B cell (primary cell): ENCODE results near the gene OR2B2. TPM values are rescaled to one million over a fixed set of nuclear protein-coding genes. Genes with fewer than 3 reads are reported as not detected.

Experiments used
- ATAC-seq: fragments of 200-7000 bp; cut with Tn5 transposase; one replicate; pipeline ENCODE4 v1.10.0; 2021; ENCODE audit warnings: low read depth, mild to moderate bottlenecking, moderate number of reproducible peaks, moderate library complexity
- CTCF ChIA-PET: fragments of 350-600 bp; sonication (Branson Sonifier 250); formaldehyde crosslinking; loops from one replicate; lab custom pipeline; 2021; ENCODE audit warnings: antibody characterized with exemption, inconsistent platforms; lab: Charles Lee
- POLR2A ChIA-PET: fragments of 350-600 bp; sonication (Branson Sonifier 250); formaldehyde crosslinking; loops from one replicate; lab custom pipeline; 2021; ENCODE audit warnings: antibody characterized with exemption; lab: Charles Lee
- DNase-seq: peaks from one replicate; pipeline ENCODE4 v3.0.0; 2013
- H2AFZ ChIP-seq: 2 replicates; pipeline ENCODE4 v1.6.1; 2012; ENCODE audit warnings: mild to moderate bottlenecking, low read depth, low read length; ENCODE audit not compliant: insufficient read depth, poor library complexity, severe bottlenecking
- H3K27ac ChIP-seq, 2 donors: 1 replicate in 1 of 2; 2 replicates in 1 of 2; pipeline ENCODE4 v1.5.1; 2012 to 2013; ENCODE audit warnings: low read length in 2 of 2, mild to moderate bottlenecking in 2 of 2, moderate library complexity in 1 of 2
- H3K27me3 ChIP-seq, 4 experiments: fragments of 200-600 bp in 1 of 4; sonication (generic) in 1 of 4; replicated peaks in 1 of 4; 1 replicate in 2 of 4; 2 replicates in 2 of 4; pipeline versions ENCODE4 v1.6.1 to v1.7.0; 2013 to 2016; ENCODE audit warnings: low read length in 3 of 4, mild to moderate bottlenecking in 2 of 4, mixed read lengths in 1 of 4, moderate library complexity in 1 of 4; ENCODE audit not compliant: insufficient read depth in 4 of 4, control insufficient read depth in 3 of 4; ENCODE audit errors: control extremely low read depth in 1 of 4
- H3K36me3 ChIP-seq, 2 experiments: replicated peaks in 1 of 2; 1 replicate in 1 of 2; 2 replicates in 1 of 2; pipeline versions ENCODE4 v1.6.1 to v1.7.1; 2013; ENCODE audit warnings: low read length in 1 of 2; ENCODE audit not compliant: insufficient read depth in 2 of 2, control insufficient read depth in 1 of 2; ENCODE audit errors: control extremely low read depth in 1 of 2, extremely low read depth in 1 of 2
- H3K4me1 ChIP-seq, 2 donors: fragments of 200-600 bp in 1 of 2; sonication (generic) in 1 of 2; 1 replicate in 1 of 2; 2 replicates in 1 of 2; pipeline versions ENCODE4 v1.5.1 to v1.6.1; 2013 to 2017; ENCODE audit warnings: low read length in 2 of 2; ENCODE audit not compliant: control insufficient read depth in 2 of 2, insufficient read depth in 2 of 2
- H3K4me2 ChIP-seq: replicated peaks from 2 replicates; pipeline ENCODE3; 2012; ENCODE audit warnings: mild to moderate bottlenecking, low read depth, low read length; ENCODE audit not compliant: poor library complexity, severe bottlenecking
- H3K4me3 ChIP-seq, 5 experiments: fragments of 200-600 bp in 1 of 5; sonication (generic) in 1 of 5; 1 replicate in 3 of 5; 2 replicates in 2 of 5; pipeline versions ENCODE4 v1.5.1 to v1.7.0; 2011 to 2016; ENCODE audit warnings: low read length in 4 of 5, mild to moderate bottlenecking in 4 of 5, low read depth in 2 of 5, control low read depth in 1 of 5, moderate library complexity in 1 of 5; ENCODE audit not compliant: insufficient read depth in 1 of 5; ENCODE audit errors: control extremely low read depth in 1 of 5, extremely low read depth in 1 of 5
- H3K79me2 ChIP-seq: fragments of 200-600 bp; sonication (generic); one replicate; pipeline ENCODE4 v1.6.0; 2016; ENCODE audit warnings: low read length; ENCODE audit not compliant: control insufficient read depth, insufficient read depth
- H3K9ac ChIP-seq: fragments of 200-600 bp; sonication (generic); 2 replicates; pipeline ENCODE4 v1.6.1; 2017; ENCODE audit warnings: mild to moderate bottlenecking, low read length, moderate library complexity
- H3K9me3 ChIP-seq, 3 donors: one replicate each; pipeline versions ENCODE4 v1.6.1 to v1.7.1; 2013; ENCODE audit warnings: low read length in 2 of 3; ENCODE audit not compliant: control insufficient read depth in 2 of 3, insufficient read depth in 1 of 3; ENCODE audit errors: control extremely low read depth in 1 of 3
- H4K20me1 ChIP-seq: 2 replicates; pipeline ENCODE4 v1.6.0; 2012; ENCODE audit warnings: mild to moderate bottlenecking, low read length; ENCODE audit not compliant: insufficient read depth, control insufficient read depth, poor library complexity, severe bottlenecking
- H3K27ac Mint-ChIP-seq: one replicate; pipeline ENCODE4 v1.8.0; 2021; ENCODE audit warnings: mixed read lengths
- H3K27me3 Mint-ChIP-seq: one replicate; pipeline ENCODE4 v1.8.0; 2021; ENCODE audit warnings: mixed read lengths
- H3K4me1 Mint-ChIP-seq: one replicate; pipeline ENCODE4 v1.8.0; 2021; ENCODE audit warnings: mixed read lengths
- H3K4me3 Mint-ChIP-seq: one replicate; pipeline ENCODE4 v1.8.0; 2021; ENCODE audit warnings: mixed read lengths
- H3K9me3 Mint-ChIP-seq: one replicate; pipeline ENCODE4 v1.8.0; 2022; ENCODE audit warnings: mixed read lengths; ENCODE audit not compliant: insufficient read depth
- EZH2 ChIP-seq: IDR thresholded peaks from 2 replicates; pipeline ENCODE4 v1.6.1; 2012; ENCODE audit warnings: borderline replicate concordance, low read depth, mild to moderate bottlenecking, moderate library complexity, low read length; ENCODE audit not compliant: insufficient read depth, poor library complexity, severe bottlenecking
- WGBS: methylation state at CpG from one replicate; pipeline ENCODE4 v1.1.5; 2013; ENCODE audit warnings: missing lambda C conversion rate; ENCODE audit not compliant: insufficient coverage; 5-methylcytosine and 5-hydroxymethylcytosine counted together
- intact Hi-C: fragments of 100-400 bp; cut with micrococcal nuclease; formaldehyde crosslinking; loops from one replicate; pipeline ENCODE4 v1.10.0; 2022
- polyA plus RNA-seq: library from polyadenylated mRNA; depleted of rRNA; stranded (reverse); fragments of >200 nt; gene quantifications from 2 replicates; pipeline ENCODE4 v1.2.3, GENCODE V29; 2012
- total RNA-seq, 2 donors: library from RNA; stranded (reverse); fragments of 120-200 nt in 1 of 2; gene quantifications; 1 replicate in 1 of 2; 2 replicates in 1 of 2; pipeline versions ENCODE4 v1.2.3 to v1.2.4, GENCODE V29; 2013 to 2022
- TF ChIP-seq, protein P1 (sequence below): fragments of 200-600 bp; IDR thresholded peaks from one replicate; pipeline ENCODE4 v1.8.0; 2022; ENCODE audit warnings: antibody characterized with exemption, mild to moderate bottlenecking

OR2B2 gene
- total and polyA plus RNA-seq, 2 donors (not counting 1 experiment from before 2014, with no cell fraction given): not detected

DNA sequence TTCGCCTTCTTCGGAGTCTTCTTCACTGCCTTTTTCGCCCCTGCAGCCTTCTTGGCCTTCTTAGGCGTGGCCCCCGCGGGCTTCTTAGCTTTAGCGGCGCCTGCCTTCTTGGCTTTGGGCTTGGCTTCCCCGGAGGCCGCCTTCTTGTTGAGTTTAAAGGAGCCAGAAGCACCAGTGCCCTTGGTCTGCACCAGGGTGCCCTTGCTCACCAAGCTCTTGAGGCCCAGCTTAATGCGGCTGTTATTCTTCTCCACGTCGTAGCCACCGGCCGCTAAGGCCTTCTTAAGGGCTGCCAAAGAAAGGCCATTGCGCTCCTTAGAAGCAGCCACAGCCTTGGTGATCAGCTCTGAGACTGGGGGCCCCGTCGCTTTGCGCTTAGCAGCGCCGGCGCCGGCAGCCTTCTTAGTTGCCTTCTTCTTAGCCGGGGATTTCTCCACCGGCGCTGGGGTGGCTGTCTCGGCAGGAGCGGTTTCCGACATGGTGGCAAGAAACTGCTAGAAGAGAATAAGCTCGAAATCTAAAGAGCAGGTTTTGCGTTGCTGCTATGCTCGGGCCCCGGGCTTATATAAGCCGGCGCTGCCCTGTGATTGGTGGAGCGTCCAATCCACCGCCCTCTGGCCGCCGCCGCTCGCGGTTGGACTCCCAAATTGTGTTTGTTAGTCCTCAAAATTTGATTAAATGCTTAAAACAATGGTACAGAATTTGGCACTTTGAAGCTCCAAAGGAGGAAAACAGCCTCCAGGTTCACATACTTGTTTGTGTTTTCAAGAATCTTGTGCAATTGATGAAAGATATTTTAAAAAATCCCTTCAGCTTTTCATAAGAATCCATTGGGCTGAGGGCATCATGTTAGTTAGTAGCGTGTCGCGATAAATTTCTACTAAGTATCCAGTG lies 44.9 kb downstream of the OR2B2 start:
- Mint-ChIP-seq H3K4me1 (peaks cover 48% of the 10 kb centered on the region), H3K27ac (peak overlapping the region; percentile 87), H3K4me3 (peak overlapping the region; percentile 97), H3K9me3 (no peaks in the 10 kb centered on the region), H3K27me3 (no peaks in the 10 kb centered on the region)
- Histone ChIP-seq H3K27me3 (no peaks in the 10 kb centered on the region), H3K36me3 (no peaks in the 10 kb centered on the region), H3K9ac (peak overlapping the region; percentile 73), H4K20me1 (no peaks in the 10 kb centered on the region), H3K9me3 (peaks cover 0 to 21% (median 0%) of the 10 kb centered on the region in 3 donors), H3K4me3 (peak overlapping the region; percentile 60 to 82 (median 69)), H3K4me1 (peaks cover 18 to 43% of the 10 kb centered on the region in 2 donors), H2AFZ (peak overlapping the region; percentile 42), H3K79me2 (no peaks in the 10 kb centered on the region), H3K4me2 (peak overlapping the region; percentile 80), H3K27ac (peak overlapping the region; percentile 81 to 83)
- intact Hi-C loops: loop anchor here (5.0 kb wide), 1 partner anchor 1670 kb away; a partner anchor contains a TSS
- WGBS: under 1% methylated on average over 39 of the region's 45 CpGs
- CTCF ChIA-PET: interaction anchor here (0.7 to 8.6 kb wide), 10 partner anchors 19 to 505 kb away, joined by 3 to 92 read pairs (median 6); a partner anchor contains a TSS
- ATAC-seq (peak; percentile 21), DNase-seq (peak; percentile 84)
- POLR2A ChIA-PET: interaction anchor here (0.7 to 6.7 kb wide), 18 partner anchors 23 to 1847 kb away, joined by 3 to 166 read pairs (median 8); a partner anchor contains a TSS
- no peak for TF ChIP-seq EZH2
- TF ChIP-seq, protein P1, sequence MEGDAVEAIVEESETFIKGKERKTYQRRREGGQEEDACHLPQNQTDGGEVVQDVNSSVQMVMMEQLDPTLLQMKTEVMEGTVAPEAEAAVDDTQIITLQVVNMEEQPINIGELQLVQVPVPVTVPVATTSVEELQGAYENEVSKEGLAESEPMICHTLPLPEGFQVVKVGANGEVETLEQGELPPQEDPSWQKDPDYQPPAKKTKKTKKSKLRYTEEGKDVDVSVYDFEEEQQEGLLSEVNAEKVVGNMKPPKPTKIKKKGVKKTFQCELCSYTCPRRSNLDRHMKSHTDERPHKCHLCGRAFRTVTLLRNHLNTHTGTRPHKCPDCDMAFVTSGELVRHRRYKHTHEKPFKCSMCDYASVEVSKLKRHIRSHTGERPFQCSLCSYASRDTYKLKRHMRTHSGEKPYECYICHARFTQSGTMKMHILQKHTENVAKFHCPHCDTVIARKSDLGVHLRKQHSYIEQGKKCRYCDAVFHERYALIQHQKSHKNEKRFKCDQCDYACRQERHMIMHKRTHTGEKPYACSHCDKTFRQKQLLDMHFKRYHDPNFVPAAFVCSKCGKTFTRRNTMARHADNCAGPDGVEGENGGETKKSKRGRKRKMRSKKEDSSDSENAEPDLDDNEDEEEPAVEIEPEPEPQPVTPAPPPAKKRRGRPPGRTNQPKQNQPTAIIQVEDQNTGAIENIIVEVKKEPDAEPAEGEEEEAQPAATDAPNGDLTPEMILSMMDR: no peak
